Dedifferentiated amniotic fluid mesenchymal stem cell (primary cell): ENCODE data around the gene LANCL2.
A peak's percentile ranks its signal among the peaks of the same experiment; 100 is the strongest.
"Not testable (repeated sequence)": the region's sequence is repeated elsewhere in the genome, so short reads cannot be mapped to it uniquely, and the experiment has no call there.

Experiments
- DNase-seq: peaks from one replicate; pipeline ENCODE4 v3.0.0-alpha.2; 2016; ENCODE audit errors: extremely low spot score

The LANCL2 gene, protein sequence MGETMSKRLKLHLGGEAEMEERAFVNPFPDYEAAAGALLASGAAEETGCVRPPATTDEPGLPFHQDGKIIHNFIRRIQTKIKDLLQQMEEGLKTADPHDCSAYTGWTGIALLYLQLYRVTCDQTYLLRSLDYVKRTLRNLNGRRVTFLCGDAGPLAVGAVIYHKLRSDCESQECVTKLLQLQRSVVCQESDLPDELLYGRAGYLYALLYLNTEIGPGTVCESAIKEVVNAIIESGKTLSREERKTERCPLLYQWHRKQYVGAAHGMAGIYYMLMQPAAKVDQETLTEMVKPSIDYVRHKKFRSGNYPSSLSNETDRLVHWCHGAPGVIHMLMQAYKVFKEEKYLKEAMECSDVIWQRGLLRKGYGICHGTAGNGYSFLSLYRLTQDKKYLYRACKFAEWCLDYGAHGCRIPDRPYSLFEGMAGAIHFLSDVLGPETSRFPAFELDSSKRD

DNA sequence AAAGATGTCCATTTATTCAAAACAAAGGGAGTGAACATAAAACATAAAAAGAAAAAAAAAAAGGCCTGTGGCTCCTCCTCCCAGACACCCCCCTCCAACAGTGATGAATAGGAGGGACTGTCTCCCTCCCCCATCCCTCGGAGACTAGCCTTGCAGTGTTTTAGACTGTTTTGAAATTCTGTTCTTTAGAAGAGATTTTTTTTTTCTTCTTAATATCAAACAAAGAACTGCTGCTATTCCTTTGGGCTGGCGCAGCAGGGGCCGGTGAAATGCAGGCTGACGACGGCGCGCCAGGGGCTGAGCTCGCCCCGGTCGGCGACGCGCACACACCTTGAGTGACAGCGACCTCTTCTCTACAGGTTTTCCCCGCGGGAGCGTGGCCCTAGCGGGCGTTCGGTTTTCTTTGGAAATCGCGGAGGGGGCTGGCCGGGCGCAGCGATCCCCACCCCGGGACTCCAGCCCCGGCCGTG is at the start of gene LANCL2:
Gene LANCL2 (plus strand): TSS at position 133 of the 470 bp plus-strand sequence. CDS start 689 bp downstream, outside the sequence.
- DNase-seq: no peak

DNA sequence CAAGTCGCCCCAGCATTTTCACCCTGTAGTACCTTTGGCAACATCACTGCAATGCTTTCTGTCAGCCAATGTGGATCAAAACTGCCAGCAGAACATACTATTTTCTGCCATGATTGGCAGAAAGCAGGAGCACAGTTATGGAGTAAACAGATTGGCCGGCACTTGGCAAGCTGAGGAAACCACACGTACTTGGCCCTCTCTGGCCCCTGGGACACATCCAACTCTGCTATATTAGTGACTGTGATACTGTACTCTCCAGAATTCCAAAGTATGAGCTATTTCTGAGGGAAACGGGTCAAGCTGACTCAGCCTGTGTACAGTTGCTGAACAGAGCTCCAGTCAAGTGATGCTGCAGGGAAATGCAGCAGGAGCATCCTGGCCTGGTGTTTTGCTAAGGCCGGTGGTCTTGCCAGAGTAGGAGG is 39.8 kb upstream of the LANCL2 start:
- DNase-seq: peak; percentile 93

DNA sequence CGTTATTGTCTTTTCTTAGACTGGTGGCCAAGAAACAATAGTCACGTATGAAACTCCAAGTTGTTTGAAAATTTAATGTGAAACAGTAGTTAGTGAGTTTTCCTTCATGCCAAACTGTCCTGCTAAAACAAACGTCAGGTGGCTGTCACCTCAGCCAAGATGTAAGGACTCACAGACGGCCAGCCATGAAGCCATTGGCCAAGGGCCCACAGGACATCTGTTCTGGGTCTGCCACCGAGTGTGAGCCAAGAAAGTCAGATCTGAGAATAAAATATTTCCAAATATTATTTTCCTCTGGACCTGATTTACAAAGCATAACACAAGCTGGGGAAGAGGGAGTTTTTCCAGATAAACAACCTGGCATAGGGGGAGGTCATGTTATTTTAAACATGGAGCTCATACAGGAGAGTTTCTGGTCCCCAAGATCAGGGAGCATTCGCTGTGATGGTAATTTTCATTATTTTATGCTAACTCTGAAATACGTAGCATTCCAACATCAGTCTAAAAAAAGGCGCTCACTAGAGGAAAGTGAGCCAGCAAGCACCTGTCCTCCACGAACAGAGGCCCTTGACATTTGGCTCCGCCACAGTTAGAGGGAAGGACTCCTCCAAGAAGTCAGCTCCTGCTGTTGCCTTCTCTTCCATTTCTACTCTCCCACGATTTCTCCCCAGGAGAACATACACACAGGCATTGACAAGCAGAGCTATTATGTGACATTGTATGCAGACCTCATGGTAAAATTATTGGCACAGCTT is 38.9 kb upstream of the LANCL2 start:
- DNase-seq: no peak

DNA sequence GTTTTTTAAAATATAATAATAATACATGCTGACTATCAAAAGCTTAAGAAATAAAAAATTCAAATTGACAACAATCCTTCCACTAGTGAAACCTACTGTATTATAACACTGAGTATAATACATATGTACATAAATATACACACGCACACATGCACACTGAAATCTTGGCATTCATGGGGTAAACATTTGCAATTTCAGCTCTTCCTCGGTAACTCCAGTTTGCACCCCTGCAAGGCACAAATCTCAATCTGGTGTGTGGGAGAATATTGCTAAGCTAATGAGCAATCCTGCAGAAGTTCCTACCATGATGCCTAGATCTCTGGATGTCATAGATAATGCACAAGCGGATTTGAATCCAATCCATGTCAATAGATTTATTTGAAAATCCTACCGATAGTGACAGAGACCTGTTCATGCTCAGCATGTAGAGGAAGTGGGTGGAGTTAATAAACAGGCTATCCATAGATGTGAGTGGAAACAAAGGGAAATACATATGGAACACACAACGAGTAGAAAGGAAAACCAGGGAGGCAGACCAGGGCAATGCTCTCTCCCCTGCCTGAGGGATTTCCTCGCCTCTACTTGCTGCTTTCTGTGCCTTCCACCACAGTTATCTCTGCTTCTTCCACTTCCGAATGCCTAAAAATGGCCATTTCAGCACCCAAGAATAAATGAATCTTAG is 38.1 kb upstream of the LANCL2 start:
- no peak for DNase-seq

DNA sequence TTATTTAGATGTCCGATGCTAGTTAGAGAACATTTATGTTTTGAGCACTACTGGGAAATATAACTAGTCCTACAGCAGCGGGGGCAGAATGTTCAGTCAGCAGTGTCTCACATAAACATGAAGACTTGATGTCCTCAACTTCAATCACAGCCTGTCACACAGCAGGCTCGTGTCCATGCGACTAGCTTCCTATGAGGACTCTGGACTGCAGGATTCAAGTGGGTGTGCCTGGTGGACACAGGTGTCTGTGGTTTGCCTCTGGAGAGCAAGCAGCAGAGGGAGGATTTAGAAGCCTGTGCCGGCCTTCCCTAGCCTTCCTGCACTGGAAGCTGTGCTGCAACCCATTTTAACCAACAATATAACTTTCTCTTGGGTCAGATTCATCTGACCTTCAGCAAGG is 30.0 kb upstream of the LANCL2 start:
- DNase-seq: no peak

DNA sequence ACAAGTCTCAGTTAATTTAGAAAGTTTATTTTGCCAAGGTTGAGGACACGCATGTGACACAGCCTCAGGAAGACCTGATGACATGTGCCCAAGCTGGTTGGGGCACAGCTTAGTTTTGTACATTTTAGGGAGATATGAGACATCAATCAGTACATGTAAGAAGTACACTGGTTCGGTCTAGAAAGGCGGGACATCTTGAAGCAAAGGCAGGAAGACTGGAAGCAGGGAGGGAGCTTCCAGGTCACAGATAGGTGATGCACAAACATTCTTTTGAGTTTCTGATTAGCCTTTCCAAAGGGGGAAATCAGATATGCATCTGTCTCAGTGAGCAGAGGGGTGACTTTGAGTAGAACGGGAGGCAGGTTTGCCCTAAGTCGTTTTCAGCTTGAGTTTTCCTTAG is 29.4 kb upstream of the LANCL2 start:
- no peak for DNase-seq

DNA sequence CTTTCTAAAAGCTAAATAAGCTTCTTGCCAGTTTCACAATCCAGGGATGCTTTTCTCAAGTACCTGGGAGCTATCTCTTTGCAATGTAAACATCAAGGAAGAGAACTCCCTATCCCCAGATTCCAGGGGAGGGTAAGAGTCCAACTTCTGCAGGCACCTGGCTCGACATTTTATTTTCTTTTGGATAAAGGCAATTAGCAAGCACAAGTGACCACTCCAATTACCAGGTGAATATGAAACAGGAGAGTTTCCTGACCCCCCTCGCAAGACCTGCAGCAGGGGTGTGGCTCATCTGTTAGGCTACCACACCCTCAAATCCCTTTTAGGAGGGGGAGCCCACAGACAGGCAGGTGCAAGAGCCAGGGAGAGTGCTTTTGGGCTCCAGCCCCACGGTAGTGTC is 28.6 kb upstream of the LANCL2 start:
- DNase-seq: no peak

DNA sequence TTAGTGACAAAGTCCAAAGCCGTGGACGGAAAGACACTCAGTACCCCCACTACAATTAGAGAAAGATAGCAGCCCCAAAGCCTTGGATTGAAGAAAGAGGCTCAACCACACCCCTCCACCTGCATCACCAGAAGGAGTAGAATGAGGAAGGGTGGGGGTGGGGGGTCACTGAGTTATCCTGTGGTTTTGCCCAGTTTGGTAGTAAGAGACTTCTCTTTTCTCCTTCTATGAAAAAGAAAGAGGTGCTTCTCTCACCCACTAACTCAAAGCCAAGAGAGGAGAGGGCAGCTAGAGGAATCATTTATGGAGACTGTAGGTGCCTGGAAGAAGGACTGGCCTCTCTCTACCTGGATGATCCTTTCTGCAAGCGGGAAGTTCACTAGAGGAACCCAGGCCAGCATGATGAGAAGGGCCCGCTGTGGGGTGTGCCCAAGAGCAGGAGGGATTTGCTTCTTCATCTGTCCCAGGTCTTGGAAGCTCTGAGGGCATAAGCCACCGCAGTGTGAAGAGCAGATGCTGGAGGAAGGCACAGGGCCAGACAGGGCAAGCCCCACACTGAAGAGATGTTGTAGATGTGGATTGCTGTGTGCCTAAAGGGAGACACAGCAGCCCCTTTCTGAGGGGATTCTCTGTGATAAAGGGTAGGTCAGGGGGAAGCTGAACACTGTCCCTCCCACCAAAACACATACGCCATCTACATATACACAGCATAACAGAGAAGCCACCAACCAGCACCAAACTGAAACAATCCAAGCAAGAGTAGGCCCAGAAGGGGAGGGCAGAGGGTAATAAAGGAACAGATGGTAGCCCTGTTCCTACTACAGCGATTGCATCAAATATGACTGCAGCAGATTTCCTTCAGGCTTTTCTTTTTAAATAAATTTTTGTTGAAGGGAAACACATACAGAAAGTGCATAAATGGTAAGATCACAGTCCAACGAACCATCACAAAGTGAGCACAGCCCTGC is 25.8 kb upstream of the LANCL2 start:
- no peak for DNase-seq

DNA sequence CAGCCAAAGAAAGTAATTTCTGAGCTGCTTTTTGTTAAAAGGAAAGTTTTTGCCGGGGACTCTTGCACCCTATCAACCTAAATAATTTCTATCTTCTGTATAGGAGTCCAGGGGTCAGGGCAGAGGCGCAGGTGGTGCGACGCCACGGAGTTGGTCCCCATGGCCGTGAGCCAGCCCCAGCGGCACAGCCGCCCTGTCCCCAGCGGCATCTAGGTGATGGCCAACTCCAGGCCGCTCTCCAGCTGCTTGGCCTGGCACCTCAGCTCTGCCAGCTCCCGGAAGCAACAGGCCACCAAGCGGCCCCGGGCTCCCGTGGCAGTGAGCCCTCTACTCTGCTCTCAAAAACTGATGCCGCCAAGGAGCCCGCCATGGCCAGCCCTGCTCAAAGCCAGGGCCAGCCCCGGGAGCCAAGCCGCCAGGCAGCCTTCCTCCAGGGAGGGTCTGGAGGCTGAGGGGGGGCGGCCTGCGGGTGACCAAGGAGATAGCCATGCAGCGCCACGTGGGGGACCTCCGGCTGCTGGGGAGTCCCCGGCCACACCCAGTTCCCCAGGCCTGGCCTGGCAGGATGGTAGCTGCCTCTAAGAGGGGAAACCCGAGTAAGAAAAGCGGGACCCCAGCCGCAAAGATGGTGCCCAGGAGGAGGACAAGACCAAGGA is 22.8 kb upstream of the LANCL2 start:
- no peak for DNase-seq

DNA sequence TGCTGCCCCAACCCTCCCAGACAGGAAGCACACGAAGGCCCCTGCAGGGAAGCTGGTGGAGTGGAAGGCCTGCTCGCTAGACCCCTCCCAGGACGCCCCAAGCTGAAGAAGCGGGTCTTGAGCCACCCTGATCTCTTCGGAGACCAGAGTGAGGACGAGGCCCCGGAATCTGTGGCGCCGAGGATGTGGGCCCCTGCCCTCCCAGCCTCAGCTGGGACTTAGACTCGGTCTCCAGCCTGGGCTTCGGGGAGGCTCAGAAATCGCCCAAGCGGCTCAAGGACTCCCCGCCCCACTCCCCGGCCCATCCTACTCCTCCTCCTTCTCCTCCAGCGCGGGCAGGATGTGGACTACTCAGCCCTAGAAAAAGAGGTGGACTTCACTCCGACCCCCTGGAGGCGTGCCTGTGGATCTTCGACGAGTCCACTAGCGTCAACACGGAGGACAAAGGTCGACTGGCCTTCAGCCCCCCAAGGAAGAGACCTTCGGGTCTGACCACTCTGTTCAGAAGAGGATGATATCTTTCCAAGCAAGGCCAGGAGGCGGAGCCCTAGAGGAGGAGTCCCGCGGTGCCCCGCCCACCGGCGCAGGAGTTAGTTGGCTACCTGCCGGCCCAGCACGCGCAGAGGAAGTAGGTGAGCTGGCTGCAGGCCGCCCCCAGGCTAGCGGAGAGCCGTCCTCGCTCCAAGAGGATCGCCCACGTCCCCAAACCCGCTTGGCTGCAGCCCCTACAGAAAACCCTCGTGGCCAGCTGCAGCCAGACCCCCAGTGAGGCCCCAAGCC is 21.9 kb upstream of the LANCL2 start:
- DNase-seq: no peak

DNA sequence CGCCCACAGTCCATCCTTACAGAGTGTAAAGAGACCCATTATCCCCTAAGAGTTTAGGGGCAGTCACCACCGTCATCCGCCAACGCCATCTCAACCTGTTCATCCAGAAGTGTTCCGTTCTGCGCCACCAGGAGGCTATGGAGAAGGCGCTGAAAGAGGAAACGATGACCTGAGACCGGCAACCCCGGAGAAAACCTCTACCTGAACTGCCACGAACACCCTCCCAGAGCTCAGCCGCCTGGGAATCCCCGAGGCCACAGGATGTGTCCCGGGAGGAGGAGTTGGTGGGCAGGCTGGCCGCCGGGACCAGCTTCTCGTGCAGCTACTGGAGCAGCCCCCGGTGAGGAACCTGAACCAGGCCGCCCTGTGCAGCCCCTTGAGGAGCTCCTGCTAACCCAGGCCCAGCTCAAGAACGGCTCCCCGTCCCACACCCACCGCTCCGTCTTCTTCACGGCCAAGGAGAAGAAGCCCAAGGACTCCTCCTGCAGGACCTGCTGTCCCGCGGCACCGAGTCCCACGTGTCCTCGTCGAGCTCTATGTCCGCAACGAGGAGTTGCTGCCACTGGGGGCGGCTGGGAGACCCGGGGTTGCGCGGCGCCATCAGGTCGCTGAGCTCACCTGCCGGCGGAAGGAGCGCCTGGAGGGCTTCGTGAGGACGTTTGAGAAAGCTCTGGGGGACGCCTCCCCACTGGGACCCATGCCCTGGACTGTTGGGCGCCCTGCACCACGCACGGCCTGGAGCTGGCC is 21.1 kb upstream of the LANCL2 start:
- DNase-seq: no peak

DNA sequence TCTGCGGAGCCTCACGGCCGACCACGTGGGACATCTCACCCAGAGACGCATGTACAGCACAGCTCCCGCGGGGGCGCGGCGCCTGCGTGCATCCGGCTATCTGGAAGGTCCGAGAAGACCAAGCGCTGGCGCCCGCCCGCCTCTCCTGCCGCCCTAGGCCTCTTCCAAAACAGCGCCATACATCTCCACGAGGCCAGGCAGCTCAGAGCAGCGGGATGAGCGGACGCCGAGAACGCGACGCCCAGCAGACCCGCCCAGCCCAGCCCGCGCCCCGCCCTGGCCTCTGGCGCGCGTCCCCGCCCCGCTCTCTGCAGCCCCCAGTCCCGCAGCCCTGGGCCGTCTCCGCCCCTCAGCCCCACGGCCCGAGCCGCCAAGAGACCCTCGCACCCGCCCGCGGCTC is 20.3 kb upstream of the LANCL2 start:
- no peak for DNase-seq

DNA sequence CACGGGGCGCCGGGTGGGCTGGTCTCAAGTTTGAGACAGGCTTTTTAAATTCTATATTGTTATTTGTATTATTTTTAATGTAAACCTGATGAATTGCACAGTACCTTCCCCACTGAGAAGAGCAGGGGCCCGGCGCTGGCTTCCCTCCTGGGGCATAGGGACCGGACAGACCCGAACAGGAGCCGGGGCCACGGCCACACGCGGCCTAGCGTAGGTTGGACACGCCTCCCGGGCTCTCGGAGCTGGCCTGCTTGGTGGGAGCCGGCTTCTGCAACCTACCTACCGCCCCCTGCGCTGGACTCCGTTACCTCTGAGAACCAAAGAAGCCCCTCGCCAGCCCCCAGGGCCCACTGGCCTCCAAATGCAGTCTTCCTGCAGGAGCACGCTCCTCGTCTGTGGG is 19.8 kb upstream of the LANCL2 start:
- DNase-seq: no peak

DNA sequence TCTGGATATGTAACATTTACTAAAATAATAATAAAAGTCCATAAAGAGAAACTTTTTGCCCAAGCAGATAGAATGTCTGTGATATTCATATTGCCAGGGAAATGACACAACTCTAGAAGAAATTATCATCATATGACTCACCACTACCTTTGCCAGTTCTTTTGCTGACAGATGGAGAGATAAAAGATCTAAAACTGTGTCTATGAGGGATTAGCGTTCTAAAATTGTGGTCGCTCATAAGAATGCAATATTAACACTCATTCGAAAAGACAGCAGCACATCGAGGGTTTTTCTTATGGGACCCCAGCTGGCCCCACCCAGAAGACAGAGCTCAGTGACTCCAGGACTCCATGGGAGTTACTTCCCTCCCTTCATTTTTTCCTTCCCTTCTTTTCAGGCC is 16.6 kb upstream of the LANCL2 start:
- peak; percentile 30 for DNase-seq

DNA sequence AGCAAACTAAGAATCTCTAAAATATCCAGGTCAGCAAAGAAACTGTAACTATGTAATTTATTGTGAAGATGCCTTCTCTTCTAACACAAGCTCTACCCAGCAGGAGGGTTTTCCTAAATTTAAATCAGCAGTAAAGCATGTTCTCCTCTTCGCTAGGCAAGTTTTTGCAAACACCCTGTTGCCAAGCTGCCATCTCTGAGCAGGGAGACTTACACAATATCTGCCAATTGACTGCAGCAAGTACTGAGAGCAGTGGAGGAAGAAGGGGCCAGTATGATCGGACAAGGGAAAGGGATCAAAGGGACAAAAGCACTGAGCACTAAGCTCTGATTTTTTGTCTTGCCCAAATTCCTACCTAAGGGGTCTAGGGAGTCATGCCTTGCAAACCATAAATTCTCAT is 16.0 kb upstream of the LANCL2 start:
- DNase-seq: no peak

DNA sequence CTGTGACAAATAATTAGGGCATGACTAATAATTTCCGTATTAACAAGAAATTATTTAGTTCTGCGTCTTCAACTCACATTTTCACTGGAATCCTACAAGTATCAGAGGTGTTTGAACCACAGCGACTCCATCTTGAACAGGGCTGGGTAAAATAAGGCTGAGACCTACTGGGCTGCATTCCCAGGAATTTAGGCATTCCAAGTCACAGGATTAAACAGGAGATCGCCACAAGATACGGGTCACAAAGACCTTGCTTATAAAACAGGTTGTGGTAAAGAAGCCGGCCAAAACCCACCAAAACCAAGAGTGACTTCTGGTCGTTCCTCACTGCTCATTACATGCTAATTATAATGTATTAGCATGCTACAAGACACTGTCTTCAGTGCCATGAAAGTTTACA is 14.9 kb upstream of the LANCL2 start:
- DNase-seq: no peak

DNA sequence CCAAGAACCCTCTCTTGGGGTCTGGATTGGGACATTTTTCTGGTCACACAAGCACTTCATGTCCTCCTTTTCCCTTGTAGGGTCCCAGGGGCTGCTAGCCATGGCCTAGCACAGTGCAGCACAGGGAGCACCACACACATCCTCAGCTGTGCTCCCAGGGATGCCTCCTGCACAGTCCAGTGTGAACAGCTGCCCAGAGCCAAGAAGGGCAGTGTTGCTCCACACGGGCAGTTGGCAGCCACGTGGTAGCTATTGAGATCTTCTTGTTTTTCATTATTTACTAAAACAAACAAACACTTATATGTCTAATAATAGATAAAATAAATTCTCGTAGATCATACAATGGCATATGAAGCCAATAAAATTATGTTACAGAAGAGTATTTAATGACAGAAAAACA is 13.9 kb upstream of the LANCL2 start:
- DNase-seq: no peak

DNA sequence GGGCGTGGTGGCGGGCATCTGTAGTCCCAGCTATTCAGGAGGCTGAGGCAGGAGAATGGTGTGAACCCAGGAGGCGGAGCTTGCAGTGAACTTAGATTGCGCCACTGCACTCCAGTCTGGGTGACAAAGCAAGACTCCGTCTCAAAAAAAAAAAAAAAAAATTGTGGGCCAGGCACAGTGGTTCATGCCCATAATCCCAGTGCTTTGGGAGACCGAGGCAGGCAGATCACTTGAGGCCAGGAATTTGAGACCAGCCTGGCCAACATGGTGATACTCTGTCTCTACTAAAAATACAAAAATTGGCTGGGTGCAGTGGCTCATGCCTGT is 12.2 kb upstream of the LANCL2 start:
- not testable (repeated sequence) for DNase-seq

DNA sequence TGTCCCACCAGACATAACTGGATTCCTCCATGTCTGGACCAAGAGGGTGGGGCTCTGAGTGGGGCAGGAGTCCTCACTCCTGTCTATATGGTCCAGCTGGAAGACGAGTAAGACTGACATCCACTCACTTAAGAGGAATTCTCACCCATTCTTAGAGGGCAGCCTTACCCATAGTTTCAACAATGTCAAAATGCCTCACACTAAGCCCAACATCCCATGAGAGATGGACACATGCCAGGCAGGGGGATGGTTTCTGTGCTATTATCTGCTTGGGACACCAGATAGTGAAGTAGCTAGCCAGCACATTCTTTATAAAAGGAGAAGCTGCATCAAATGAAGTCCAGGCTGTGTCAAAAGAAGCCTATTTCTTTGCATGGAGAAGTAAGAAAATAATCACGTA is 4.7 kb upstream of the LANCL2 start:
- DNase-seq: no peak
